A673 (cell line): ENCODE data around the gene SRGAP1. TPM values are rescaled to one million over a fixed set of nuclear protein-coding genes. Genes with fewer than 3 reads are reported as not detected.

Experiments
- BruUV-seq: library from RNA; stranded (reverse); fragments of 400-500 nt; replicated peaks from 2 replicates; lab custom pipeline; 2021; lab: Mats Ljungman, UMichigan
- CTCF ChIA-PET: fragments of 300-600 bp; sonication (Branson Sonifier 250); formaldehyde crosslinking; loops from one replicate; lab custom pipeline; 2022; ENCODE audit warnings: antibody characterized with exemption; lab: Charles Lee
- POLR2A ChIA-PET: fragments of 300-600 bp; sonication (Branson Sonifier 250); formaldehyde crosslinking; loops from one replicate; lab custom pipeline; 2022; ENCODE audit warnings: antibody characterized with exemption; ENCODE audit not compliant: low non-redundant PET; lab: Charles Lee
- DNase-seq: peaks from one replicate; pipeline ENCODE4 v3.0.0-alpha.2; 2015; ENCODE audit warnings: low spot score
- H3K27ac ChIP-seq: fragments of 200-600 bp; sonication (generic); 2 replicates; pipeline ENCODE4 v1.5.1; 2016; ENCODE audit warnings: mixed run types, low read depth, mild to moderate bottlenecking, mixed read lengths, antibody characterized with exemption, low read length; ENCODE audit not compliant: poor library complexity, severe bottlenecking
- H3K27me3 ChIP-seq: fragments of 200-600 bp; sonication (generic); replicated peaks from 2 replicates; pipeline ENCODE4 v1.6.1; 2017; ENCODE audit warnings: mixed run types, low read depth, mild to moderate bottlenecking, mixed read lengths, antibody characterized with exemption, low read length; ENCODE audit not compliant: insufficient read depth, poor library complexity
- H3K36me3 ChIP-seq: fragments of 200-600 bp; sonication (generic); 2 replicates; pipeline ENCODE4 v1.6.1; 2016; ENCODE audit warnings: mixed run types, mild to moderate bottlenecking, mixed read lengths, antibody characterized with exemption, low read length; ENCODE audit not compliant: insufficient read depth, poor library complexity, severe bottlenecking
- H3K4me1 ChIP-seq: fragments of 200-600 bp; sonication (generic); 2 replicates; pipeline ENCODE4 v1.6.1; 2017; ENCODE audit warnings: mixed run types, mild to moderate bottlenecking, mixed read lengths, antibody characterized with exemption, low read length; ENCODE audit not compliant: insufficient read depth, poor library complexity, severe bottlenecking
- H3K4me3 ChIP-seq: fragments of 200-600 bp; sonication (generic); 2 replicates; pipeline ENCODE4 v1.5.1; 2016; ENCODE audit warnings: low read depth, mixed run types, mild to moderate bottlenecking, mixed read lengths, low read length; ENCODE audit not compliant: poor library complexity, severe bottlenecking
- H3K9me3 ChIP-seq: fragments of 200-600 bp; sonication (generic); 2 replicates; pipeline ENCODE4 v1.6.1; 2016; ENCODE audit warnings: mixed run types, low read depth, mild to moderate bottlenecking, mixed read lengths, antibody characterized with exemption, low read length; ENCODE audit not compliant: poor library complexity, severe bottlenecking
- EZH2 ChIP-seq: fragments of 200-600 bp; sonication (generic); IDR thresholded peaks from 2 replicates; pipeline ENCODE4 v1.6.1; 2017; ENCODE audit warnings: borderline replicate concordance, low read depth, mild to moderate bottlenecking, mixed read lengths, antibody characterized with exemption, low read length; ENCODE audit not compliant: poor library complexity, severe bottlenecking
- intact Hi-C: fragments of 100-400 bp; cut with micrococcal nuclease; formaldehyde crosslinking; loops from one replicate; pipeline ENCODE4 v1.10.0; 2022; ENCODE audit not compliant: unreplicated experiment
- total RNA-seq: library from RNA; stranded (reverse); gene quantifications from 2 replicates; pipeline ENCODE4 v1.2.3, GENCODE V29; 2021
- TF ChIP-seq, protein P1 (sequence below): fragments of 300-800, 200-600 bp; sonication (generic); conservative IDR thresholded peaks from 2 replicates; pipeline ENCODE4 v1.5.1; 2017; ENCODE audit warnings: low read depth, mild to moderate bottlenecking, antibody characterized with exemption, low read length, moderate library complexity, mixed read lengths

SRGAP1 gene
- total RNA-seq, 1 experiment from 2014 or later = 9.7 TPM

DNA sequence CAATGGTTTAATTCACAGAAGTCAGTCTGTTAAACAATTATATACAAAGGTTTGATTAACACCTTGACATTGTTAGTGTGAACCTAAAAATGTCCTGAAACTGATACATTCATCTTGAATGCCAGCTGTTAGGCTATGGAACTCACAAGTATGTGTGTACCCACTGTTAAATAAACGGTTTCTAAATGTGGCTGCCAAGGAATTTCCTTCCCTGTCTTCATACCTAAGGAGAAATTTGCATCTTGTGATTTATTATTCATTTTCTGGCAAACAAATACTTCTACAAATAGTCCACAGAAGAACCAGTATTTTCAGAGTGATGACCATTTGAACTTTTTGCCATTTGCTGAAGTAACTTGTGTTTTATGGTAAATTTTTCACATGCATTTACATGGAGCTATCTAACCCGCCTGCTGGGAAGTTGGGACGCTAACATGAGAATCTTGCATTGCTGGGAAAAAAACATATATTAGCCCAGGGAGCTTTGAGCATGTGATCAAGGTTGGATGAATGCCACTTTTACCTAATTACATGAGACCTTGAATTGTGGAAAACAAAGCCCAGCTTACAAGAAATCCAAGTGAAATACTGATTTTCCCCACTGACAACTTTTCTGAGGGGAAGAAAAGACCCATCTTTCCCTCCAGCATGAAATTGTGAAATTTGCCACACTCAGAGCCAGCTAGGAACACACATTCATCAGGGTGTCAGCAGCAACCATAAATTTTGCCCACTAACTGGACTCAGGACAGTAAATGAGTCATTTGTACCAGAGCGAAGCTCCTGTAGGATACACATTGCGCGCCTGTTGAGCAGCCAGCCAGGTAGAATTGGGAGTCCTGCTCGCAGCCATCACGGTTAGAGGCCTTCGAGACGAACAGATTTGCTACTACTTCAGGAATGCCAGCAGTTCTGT, 259.6 kb downstream of the SRGAP1 start:
- ChIA-PET POLR2A (no interaction called here), CTCF (no interaction called here)
- H3K27me3 ChIP-seq = no peaks in the 10 kb centered on the region
- no peaks in the 10 kb centered on the region for H3K36me3 ChIP-seq
- no peak overlapping the region for H3K27ac ChIP-seq
- H3K4me1 ChIP-seq = peaks cover 3% of the 10 kb centered on the region
- no peak overlapping the region for H3K4me3 ChIP-seq
- TF ChIP-seq EZH2 = no peak
- TF ChIP-seq, protein P1, sequence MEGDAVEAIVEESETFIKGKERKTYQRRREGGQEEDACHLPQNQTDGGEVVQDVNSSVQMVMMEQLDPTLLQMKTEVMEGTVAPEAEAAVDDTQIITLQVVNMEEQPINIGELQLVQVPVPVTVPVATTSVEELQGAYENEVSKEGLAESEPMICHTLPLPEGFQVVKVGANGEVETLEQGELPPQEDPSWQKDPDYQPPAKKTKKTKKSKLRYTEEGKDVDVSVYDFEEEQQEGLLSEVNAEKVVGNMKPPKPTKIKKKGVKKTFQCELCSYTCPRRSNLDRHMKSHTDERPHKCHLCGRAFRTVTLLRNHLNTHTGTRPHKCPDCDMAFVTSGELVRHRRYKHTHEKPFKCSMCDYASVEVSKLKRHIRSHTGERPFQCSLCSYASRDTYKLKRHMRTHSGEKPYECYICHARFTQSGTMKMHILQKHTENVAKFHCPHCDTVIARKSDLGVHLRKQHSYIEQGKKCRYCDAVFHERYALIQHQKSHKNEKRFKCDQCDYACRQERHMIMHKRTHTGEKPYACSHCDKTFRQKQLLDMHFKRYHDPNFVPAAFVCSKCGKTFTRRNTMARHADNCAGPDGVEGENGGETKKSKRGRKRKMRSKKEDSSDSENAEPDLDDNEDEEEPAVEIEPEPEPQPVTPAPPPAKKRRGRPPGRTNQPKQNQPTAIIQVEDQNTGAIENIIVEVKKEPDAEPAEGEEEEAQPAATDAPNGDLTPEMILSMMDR = no peak
- no TSS peak for BruUV-seq
- intact Hi-C loops = no loop called here
- no peaks in the 10 kb centered on the region for H3K9me3 ChIP-seq
- no peak for DNase-seq

DNA sequence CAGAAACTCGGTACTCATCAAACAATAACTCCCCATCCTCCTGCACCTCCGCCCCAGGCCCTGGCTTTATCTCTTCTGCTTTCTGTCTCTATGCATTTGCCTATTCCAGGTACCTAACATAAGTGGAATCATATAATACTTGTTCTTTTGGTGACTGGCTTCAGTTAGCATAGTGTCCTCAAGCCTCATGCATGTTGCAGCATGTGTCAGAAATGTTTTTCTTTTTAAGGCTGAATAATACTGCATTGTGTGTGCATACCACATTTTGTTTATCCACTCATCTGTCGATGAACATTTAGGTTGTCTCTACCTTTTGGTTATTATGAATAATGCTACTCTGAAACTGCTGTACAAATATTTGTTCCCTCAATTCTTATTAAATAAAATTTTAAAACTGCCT, 260.5 kb downstream of the SRGAP1 start:
- Histone ChIP-seq H3K4me1 (peaks cover 3% of the 10 kb centered on the region), H3K36me3 (no peaks in the 10 kb centered on the region), H3K9me3 (no peaks in the 10 kb centered on the region), H3K4me3 (no peak overlapping the region), H3K27ac (no peak overlapping the region), H3K27me3 (no peaks in the 10 kb centered on the region)
- ChIA-PET POLR2A (no interaction called here), CTCF (no interaction called here)
- TF ChIP-seq, protein P1 = no peak
- TF ChIP-seq EZH2 = no peak
- DNase-seq = no peak
- BruUV-seq = no TSS peak
- intact Hi-C loops = no loop called here

DNA sequence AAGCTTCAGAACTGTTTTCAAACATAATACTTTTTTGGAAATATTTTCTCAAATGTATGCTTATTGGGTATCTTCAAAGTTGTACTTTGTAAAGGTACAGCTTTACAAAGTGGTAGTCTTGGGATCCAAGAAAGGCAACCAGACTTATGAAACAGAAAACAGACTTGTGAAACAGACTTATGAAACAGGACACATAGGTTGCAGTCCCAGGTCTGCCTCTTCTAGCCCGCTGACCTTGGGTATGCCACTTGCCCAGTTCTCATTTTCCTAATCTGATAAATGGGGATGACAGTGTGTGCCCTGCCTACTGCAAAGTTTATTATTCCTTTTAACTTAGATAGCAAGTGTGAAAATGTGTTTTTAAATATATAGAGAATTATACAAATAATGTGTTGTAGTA, 263.3 kb downstream of the SRGAP1 start:
- TF ChIP-seq, protein P1 = no peak
- no peak for TF ChIP-seq EZH2
- BruUV-seq = no TSS peak
- H3K27ac ChIP-seq = no peak overlapping the region
- intact Hi-C loops = no loop called here
- ChIA-PET POLR2A (no interaction called here), CTCF (no interaction called here)
- peaks cover 3% of the 10 kb centered on the region for H3K4me1 ChIP-seq
- H3K27me3 ChIP-seq = no peaks in the 10 kb centered on the region
- no peak overlapping the region for H3K4me3 ChIP-seq
- H3K36me3 ChIP-seq = no peaks in the 10 kb centered on the region
- DNase-seq = no peak
- H3K9me3 ChIP-seq = no peaks in the 10 kb centered on the region
